Mesenteric fat pad (tissue), 1 donor: ENCODE results near the gene SRRM3. TPM values are rescaled to one million over a fixed set of nuclear protein-coding genes. Genes with fewer than 3 reads are reported as not detected.
"Not testable (repeated sequence)": the region's sequence is repeated elsewhere in the genome, so short reads cannot be mapped to it uniquely, and the experiment has no call there.

Source experiments
- DNase-seq: peaks from one replicate; pipeline ENCODE4 v3.0.0-alpha.2; 2020; ENCODE audit warnings: low spot score
- total RNA-seq: library from RNA; stranded (reverse); fragmentation: NEBNext Ultra II Directional; extraction: Animal tissue kit (Norgen Biotek cat#: 25700); gene quantifications from one replicate; pipeline ENCODE4 v1.2.1, GENCODE V29; 2021
- donor health status: DM: yes; HTN: yes; CAD: no.

SRRM3 gene
- total RNA-seq, 1 donor from 2014 or later = 4.8 TPM

GRCh38 chr7:76185187-76185896 is 16.4 kb upstream of the SRRM3 start:
- DNase-seq = no peak

GRCh38 chr7:76187272-76187671 is 14.4 kb upstream of the SRRM3 start:
- DNase-seq = no peak

- no peak for DNase-seq
Measured at GRCh38 chr7:76189276-76189675, 12.4 kb upstream of the SRRM3 start.

GRCh38 chr7:76191783-76192240 is 9.9 kb upstream of the SRRM3 start:
- no peak for DNase-seq

- no peak for DNase-seq
Measured at GRCh38 chr7:76193466-76193865, 8.2 kb upstream of the SRRM3 start.

GRCh38 chr7:76193883-76194282 is 7.8 kb upstream of the SRRM3 start:
- DNase-seq = no peak

GRCh38 chr7:76196786-76197185 is 4.9 kb upstream of the SRRM3 start:
- DNase-seq = no peak

- no peak for DNase-seq
Measured at GRCh38 chr7:76198202-76198601, 3.5 kb upstream of the SRRM3 start.

- DNase-seq = no peak
Measured at GRCh38 chr7:76202666-76203030, 952 bp downstream of the SRRM3 start.

GRCh38 chr7:76204147-76204546 is 2.5 kb downstream of the SRRM3 start:
- DNase-seq = no peak

GRCh38 chr7:76206633-76207032 is 4.9 kb downstream of the SRRM3 start:
- no peak for DNase-seq

- DNase-seq = no peak
Measured at GRCh38 chr7:76209310-76209709, 7.6 kb downstream of the SRRM3 start.

GRCh38 chr7:76211216-76211615 is 9.5 kb downstream of the SRRM3 start:
- no peak for DNase-seq

- DNase-seq = not testable (repeated sequence)
Measured at GRCh38 chr7:76215349-76215748, 13.7 kb downstream of the SRRM3 start.

GRCh38 chr7:76216381-76217082 is 14.8 kb downstream of the SRRM3 start:
- no peak for DNase-seq

GRCh38 chr7:76217942-76218566 is 16.4 kb downstream of the SRRM3 start:
- DNase-seq = no peak

- DNase-seq = no peak
Measured at GRCh38 chr7:76220185-76221057, 18.7 kb downstream of the SRRM3 start.

- no peak for DNase-seq
Measured at GRCh38 chr7:76222333-76222732, 20.6 kb downstream of the SRRM3 start.

GRCh38 chr7:76222839-76223238 is 21.1 kb downstream of the SRRM3 start:
- no peak for DNase-seq

- no peak for DNase-seq
Measured at GRCh38 chr7:76223286-76223972, 21.7 kb downstream of the SRRM3 start.

- DNase-seq = no peak
Measured at GRCh38 chr7:76224695-76225094, 23.0 kb downstream of the SRRM3 start.
